ENCODE measurements around the gene ARL6IP5. TPM values are rescaled to one million over a fixed set of nuclear protein-coding genes. Genes with fewer than 3 reads are reported as not detected.

The ARL6IP5 gene
- total RNA-seq, 6 donors from 2014 or later: 34.6 to 145 (median 125) TPM

GRCh38 chr3:69090021-69090420 is 5.3 kb downstream of the ARL6IP5 start:
- TF ChIP-seq, protein P1, sequence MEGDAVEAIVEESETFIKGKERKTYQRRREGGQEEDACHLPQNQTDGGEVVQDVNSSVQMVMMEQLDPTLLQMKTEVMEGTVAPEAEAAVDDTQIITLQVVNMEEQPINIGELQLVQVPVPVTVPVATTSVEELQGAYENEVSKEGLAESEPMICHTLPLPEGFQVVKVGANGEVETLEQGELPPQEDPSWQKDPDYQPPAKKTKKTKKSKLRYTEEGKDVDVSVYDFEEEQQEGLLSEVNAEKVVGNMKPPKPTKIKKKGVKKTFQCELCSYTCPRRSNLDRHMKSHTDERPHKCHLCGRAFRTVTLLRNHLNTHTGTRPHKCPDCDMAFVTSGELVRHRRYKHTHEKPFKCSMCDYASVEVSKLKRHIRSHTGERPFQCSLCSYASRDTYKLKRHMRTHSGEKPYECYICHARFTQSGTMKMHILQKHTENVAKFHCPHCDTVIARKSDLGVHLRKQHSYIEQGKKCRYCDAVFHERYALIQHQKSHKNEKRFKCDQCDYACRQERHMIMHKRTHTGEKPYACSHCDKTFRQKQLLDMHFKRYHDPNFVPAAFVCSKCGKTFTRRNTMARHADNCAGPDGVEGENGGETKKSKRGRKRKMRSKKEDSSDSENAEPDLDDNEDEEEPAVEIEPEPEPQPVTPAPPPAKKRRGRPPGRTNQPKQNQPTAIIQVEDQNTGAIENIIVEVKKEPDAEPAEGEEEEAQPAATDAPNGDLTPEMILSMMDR (IDR thresholded peaks at IDR 0.05): no peak
- no peak for TF ChIP-seq POLR2AphosphoS5 (IDR thresholded peaks at IDR 0.05)
- Histone ChIP-seq H3K4me3 (no peak overlapping the region), H3K27me3 (no peaks in the 10 kb centered on the region), H3K27ac (peak overlapping the region in 3 of 4 donors; percentile 80 to 96 (median 93)), H3K36me3 (peaks cover 0 to 3% (median 0%) of the 10 kb centered on the region in 4 donors), H3K4me1 (peaks cover 82 to 91% (median 86%) of the 10 kb centered on the region in 4 donors), H3K9me3 (no peaks in the 10 kb centered on the region)
- 45% methylated on average over 3 of the region's 3 CpGs for WGBS, 2 donors
- ATAC-seq (ENCODE audit: low FRiP score in 2 of 2): no peak
- no peak for DNase-seq

DNA sequence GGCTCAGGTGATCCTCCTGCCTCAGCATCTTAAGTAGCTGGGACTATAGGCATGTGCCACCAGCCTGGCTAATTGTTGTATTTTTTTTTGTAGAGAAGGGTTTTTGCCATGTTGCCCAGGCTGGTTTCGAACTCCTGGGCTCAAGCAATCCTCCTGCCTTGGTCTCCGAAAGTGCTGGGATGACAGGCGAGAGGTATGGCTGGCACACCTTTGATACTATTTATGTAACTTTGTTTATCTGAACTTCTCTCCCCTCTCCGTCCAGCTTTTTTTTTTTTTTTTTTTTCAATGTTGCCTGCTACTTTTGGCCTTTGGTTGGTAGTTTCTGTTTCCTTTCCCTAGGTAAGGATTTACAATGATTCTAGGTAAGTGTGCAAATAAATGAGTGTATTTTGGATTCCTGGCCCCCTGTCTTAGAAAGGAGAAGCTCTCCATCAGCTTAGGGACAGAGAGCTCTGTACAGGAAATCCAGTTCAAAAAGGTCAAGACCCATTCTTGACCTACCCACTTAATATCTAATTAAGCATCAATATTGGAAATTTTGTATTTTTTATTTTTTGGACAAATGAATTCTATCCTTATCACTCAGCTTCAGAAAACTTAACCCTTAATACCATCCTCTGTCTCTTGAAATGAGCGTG is 6.8 kb downstream of the ARL6IP5 start:
- TF ChIP-seq POLR2A (IDR thresholded peaks at IDR 0.05): no peak
- no peak for TF ChIP-seq EP300 (IDR thresholded peaks at IDR 0.05)
- no peak for TF ChIP-seq POLR2AphosphoS5 (IDR thresholded peaks at IDR 0.05)
- TF ChIP-seq, protein P1 (IDR thresholded peaks at IDR 0.05): no peak
- Histone ChIP-seq H3K4me1 (peaks cover 94 to 100% (median 98%) of the 10 kb centered on the region in 4 donors), H3K9me3 (no peaks in the 10 kb centered on the region), H3K4me3 (no peak overlapping the region), H3K27me3 (no peaks in the 10 kb centered on the region), H3K36me3 (peaks cover 0 to 3% (median 0%) of the 10 kb centered on the region in 4 donors), H3K27ac (peak overlapping the region; percentile 63 to 96 (median 86))
- 55 to 56% methylated on average over 5 of the region's 5 CpGs for WGBS, 2 donors
- DNase-seq (no peak), ATAC-seq (ENCODE audit: low FRiP score in 2 of 2) (no peak)

DNA sequence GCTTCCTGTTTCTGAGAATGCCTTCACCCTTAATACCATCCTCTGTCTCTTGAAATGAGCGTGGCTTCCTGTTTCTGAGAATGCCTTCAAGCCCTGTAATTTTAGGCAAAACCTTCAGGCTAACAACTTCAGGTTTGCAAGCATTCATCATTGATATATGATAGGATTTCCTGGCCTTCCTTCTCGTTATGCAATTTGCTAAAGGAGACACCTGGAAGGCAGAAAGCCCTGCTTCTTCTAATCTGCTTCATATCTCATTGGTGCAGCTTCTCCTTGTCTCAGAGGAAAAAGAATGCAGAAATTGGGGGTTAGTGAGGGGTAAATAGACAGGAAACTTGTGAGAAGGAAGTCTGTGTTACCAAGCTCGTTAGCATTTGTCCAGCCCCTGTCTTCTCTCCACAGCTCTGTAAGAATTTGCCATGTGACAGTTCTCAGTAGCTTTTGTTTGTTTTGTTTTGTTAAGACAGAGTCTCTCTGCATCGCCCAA is 7.3 kb downstream of the ARL6IP5 start:
- 12 to 30% methylated on average over 4 of the region's 4 CpGs for WGBS, 2 donors
- peaks cover 89 to 98% (median 94%) of the 10 kb centered on the region in 4 donors for H3K4me1 ChIP-seq

DNA sequence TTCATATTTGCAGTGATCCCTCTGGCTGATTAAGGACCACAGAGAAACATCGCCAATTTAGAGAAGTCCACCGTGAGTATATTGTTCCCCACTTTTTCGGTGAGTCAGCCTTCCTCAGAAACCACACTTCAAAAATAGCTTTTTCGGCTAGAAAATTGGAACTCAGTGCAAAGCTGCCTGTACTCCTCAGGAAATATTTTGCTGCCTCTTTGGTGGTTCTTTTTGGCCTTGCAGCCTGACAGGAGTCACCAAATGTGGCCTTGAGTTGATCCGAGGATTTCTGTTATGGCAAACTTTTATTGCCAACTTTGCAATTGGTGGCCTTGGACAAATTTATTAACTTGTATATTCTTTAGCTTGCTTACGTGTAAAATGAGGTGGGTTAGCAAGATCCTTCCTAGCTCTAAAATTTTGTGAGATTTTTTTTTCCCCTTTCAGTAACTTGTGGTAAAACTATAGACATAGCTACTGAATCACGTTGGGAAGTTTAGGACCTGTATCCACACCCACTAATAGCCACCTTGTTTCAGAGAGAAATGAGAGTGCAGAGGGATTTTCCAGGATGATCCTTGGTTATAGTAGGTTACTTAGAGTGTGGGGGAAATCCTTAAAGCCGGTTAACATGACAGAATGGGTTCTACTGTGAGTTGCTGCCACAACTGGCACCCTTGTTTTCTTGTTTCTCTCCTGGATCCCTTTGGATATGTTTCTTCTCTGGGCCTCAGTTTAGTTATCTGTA is 9.9 kb downstream of the ARL6IP5 start:
- Histone ChIP-seq H3K27ac (peak overlapping the region; percentile 63 to 96 (median 84)), H3K9me3 (no peaks in the 10 kb centered on the region), H3K4me3 (no peak overlapping the region), H3K27me3 (no peaks in the 10 kb centered on the region), H3K36me3 (peaks cover 0 to 3% (median 0%) of the 10 kb centered on the region in 4 donors), H3K4me1 (peaks cover 65 to 88% (median 78%) of the 10 kb centered on the region in 4 donors)
- TF ChIP-seq, protein P1 (IDR thresholded peaks at IDR 0.05): no peak
- TF ChIP-seq EP300 (IDR thresholded peaks at IDR 0.05): no peak
- no peak for TF ChIP-seq POLR2A (IDR thresholded peaks at IDR 0.05)
- TF ChIP-seq POLR2AphosphoS5 (IDR thresholded peaks at IDR 0.05): no peak
- peak in 1 of 2 donors; percentile 61 for ATAC-seq (ENCODE audit: low FRiP score in 2 of 2)
- WGBS, 2 donors: 42 to 54% methylated on average over 8 of the region's 8 CpGs
- no peak for DNase-seq

More for the DNA sequence above, 7.3 kb downstream of the ARL6IP5 start:
- ATAC-seq (ENCODE audit: low FRiP score in 2 of 2): peak in 1 of 2 donors; percentile 51
- Histone ChIP-seq H3K36me3 (peaks cover 0 to 3% (median 0%) of the 10 kb centered on the region in 4 donors), H3K9me3 (no peaks in the 10 kb centered on the region), H3K4me3 (no peak overlapping the region), H3K27me3 (no peaks in the 10 kb centered on the region), H3K27ac (peak overlapping the region; percentile 63 to 96 (median 86))
- TF ChIP-seq EP300 (IDR thresholded peaks at IDR 0.05) (no peak), POLR2A (IDR thresholded peaks at IDR 0.05) (peak in 1 of 4 donors; percentile 18)
- peak in 1 of 2 donors; percentile 23 for DNase-seq

GRCh38 chr3:69095636-69096035 is 10.9 kb downstream of the ARL6IP5 start:
- peaks cover 0 to 5% (median 1%) of the 10 kb centered on the region in 4 donors for H3K36me3 ChIP-seq
- peak overlapping the region; percentile 35 to 76 (median 62) for H3K27ac ChIP-seq
- TF ChIP-seq EP300 (IDR thresholded peaks at IDR 0.05) (no peak), POLR2AphosphoS5 (IDR thresholded peaks at IDR 0.05) (no peak), POLR2A (IDR thresholded peaks at IDR 0.05) (no peak)
- TF ChIP-seq, protein P1 (IDR thresholded peaks at IDR 0.05): no peak
- WGBS, 2 donors: 72 to 77% methylated on average over 5 of the region's 5 CpGs
- H3K4me3 ChIP-seq: no peak overlapping the region
- DNase-seq (no peak), ATAC-seq (ENCODE audit: low FRiP score in 2 of 2) (no peak)
- H3K4me1 ChIP-seq: peaks cover 55 to 78% (median 68%) of the 10 kb centered on the region in 4 donors
- H3K9me3 ChIP-seq: no peaks in the 10 kb centered on the region
- no peaks in the 10 kb centered on the region for H3K27me3 ChIP-seq
